ENCODE results near the gene SYTL3. TPM values are rescaled to one million over a fixed set of nuclear protein-coding genes. Genes with fewer than 3 reads are reported as not detected.

Gene SYTL3
- total and polyA plus RNA-seq, 2 of the 8 experiments (the other 6 are each of a cell fraction or from before 2014, with no cell fraction given), result 0.27 to 0.99 TPM

DNA sequence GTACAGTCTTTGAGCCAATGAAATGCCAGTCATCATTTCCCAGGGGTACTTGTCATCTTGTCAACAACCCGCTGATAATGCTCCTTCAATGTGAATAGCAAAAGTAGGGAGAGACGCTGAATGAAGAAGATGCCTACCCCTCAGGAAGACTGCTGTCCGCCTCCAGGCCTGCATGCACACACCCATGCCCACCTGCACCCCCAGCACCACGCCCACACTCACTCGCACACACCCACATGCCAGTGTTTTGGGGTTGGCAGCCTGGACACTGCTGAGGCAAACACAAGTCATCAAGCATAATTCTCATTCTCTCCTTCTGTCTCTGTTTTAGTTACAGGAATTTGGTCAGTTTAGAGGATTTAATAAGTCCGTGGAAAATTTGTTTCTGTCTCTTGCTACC is 63.6 kb downstream of the SYTL3 start (continued):
- TF ChIP-seq BCL11A (IDR thresholded peaks at IDR 0.05; ENCODE audit: low read depth in 2 of 2, low read length in 2 of 2), result no peak
